Posterior vena cava (tissue), 2 donors: ENCODE results near the gene ZSCAN12. TPM values are rescaled to one million over a fixed set of nuclear protein-coding genes. Genes with fewer than 3 reads are reported as not detected.
A peak's percentile ranks its signal among the peaks of the same experiment; 100 is the strongest.

Experiments
- DNase-seq: peaks from one replicate; pipeline ENCODE4 v3.0.0-alpha.2; 2020; ENCODE audit warnings: low spot score
- intact Hi-C, 2 donors: fragments of 100-400 bp; cut with DNase I; formaldehyde crosslinking; loops; one replicate each; pipeline versions ENCODE4 v1.14.1 to v1.14.2; 2022 to 2023
- total RNA-seq, 2 donors: library from RNA; stranded (reverse); fragmentation: NEBNext Ultra II Directional; extraction: Animal tissue kit (Norgen Biotek cat#: 25700); gene quantifications; one replicate each; pipeline ENCODE4 v1.2.1, GENCODE V29; 2021
- donor health status: DM: yes; HTN: yes; CAD: no.
- donor health status: DM: yes; HTN: yes; CAD: no.

The ZSCAN12 gene
- total RNA-seq, 2 donors from 2014 or later = 4.2 to 5.0 TPM

DNA sequence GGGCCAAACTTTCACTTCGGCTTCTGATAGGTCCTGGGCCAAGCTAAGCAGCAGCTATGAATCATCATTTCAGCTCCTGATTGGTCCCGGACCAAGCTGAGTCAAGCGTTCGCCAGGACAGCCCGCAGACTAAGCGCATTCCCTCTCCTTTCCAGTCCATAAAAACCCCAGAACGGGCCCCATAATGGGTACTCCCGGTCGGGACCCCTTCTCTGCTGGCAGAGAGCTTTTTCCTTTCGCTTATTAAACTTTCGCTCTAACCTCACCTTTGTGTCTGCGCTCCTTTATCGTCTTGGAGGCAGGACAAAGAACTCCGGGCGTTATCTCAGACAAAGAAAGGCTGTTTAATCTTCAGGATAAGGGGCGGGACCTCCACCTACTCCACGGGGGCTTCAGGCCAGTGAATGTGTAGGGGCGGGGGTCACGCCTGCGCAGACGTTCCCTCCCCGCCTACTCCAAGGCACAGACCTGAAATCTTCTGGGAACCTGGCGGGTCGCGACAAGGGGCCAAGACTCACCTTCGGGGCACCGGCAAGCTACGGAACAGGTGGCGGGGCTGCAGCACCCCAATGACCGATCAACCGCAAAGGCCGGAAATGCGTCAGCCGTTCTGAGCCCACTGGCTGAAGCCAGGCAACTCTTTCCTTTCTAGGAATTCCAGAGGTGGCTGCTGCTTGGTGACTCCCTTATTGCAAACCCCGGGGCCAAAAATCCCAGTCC is 63.8 kb downstream of the ZSCAN12 start, which contains the start of gene ZSCAN31:
TSS of gene ZSCAN31 (minus strand) at position 585 of the 720 bp plus-strand sequence. CDS start 6,465 bp downstream, outside the sequence.
- DNase-seq = peak; percentile 97
- intact Hi-C loops = no loop called here

DNA sequence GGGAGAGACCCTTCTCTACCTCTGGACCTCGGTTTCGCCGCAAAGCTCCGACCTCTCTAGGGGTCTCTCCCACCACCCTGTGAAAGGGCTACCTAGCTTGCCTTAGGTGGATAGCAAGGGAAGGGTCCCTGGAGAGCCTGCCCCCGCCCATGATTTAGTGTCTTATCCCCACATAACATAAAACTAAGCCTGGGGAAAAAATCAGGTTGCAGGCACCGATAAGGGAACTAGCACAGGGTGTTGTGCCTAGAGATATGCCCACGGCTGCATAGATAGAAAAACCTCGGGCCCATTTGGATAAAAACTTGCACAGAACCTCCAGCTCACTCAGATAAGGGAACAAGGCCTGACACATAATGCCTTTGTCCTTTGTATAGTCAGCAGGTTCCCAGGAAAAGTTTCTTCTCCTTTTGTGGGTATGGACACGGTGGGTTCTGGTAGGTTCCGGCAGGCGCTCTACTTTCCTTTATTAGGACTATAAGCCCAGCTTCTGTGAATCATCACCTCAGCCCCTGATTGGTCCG is 64.4 kb downstream of the ZSCAN12 start:
- intact Hi-C loops = no loop called here
- DNase-seq = no peak

DNA sequence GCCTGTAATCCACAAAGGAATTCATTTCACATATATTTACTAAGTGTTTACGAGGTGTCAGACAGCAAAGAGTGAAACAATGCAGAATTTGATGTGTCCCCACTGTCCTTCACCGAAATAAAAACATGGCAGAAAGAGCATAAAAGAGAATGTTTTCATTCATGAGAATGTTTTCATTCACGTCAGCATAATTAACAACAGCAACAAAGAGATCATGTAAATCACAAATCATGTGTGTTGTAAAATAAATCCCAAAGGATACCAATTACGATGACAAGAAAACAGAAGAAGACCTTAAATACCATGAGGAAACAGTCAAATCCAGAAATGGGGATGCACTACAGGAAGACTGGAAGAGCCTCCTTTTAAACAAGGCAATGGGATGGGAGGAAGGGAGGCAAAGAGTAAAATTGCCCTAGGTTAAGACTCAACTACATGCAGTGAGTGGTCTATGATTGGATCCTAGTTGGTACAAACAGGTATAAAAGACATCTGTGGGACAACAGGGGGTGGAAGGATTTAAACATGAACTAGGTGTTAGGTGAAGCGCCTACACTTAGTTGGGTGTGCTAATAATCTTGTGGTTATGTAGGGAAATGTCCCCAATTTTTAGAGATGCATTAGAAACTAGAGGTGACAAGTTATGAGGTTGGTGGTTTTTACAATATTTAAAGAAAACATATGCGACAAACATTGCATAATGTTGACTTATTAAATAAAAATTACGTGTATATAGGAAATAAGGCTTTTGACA is 65.1 kb downstream of the ZSCAN12 start:
- intact Hi-C loops = loop anchor here in 1 of 2 donors (5.0 kb wide), 1 partner anchor 62 kb away; no protein-coding TSS in a partner anchor
- no peak for DNase-seq

DNA sequence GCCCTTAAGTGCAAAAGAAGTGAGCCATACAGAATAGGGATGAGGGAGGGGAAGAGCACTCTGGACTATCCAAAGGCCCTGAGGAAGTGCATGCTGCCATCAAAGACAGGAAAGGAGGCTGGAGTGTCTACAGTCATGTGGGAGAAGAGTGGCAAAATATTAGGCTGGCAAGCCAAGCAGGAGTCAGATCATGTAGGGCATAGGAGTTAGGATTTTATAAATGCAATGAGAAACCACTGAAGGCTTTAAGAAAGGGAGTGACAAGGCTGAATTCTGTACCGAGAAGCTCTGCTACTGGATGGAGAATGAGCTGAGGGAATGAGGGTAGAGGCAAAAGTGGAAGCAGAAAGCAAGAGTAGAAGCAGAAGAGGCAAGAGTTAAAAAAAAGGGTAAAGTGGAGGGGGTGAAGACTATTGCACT is 65.9 kb downstream of the ZSCAN12 start:
- intact Hi-C loops = loop anchor here in 1 of 2 donors (5.0 kb wide), 1 partner anchor 61 kb away; no protein-coding TSS in a partner anchor

DNA sequence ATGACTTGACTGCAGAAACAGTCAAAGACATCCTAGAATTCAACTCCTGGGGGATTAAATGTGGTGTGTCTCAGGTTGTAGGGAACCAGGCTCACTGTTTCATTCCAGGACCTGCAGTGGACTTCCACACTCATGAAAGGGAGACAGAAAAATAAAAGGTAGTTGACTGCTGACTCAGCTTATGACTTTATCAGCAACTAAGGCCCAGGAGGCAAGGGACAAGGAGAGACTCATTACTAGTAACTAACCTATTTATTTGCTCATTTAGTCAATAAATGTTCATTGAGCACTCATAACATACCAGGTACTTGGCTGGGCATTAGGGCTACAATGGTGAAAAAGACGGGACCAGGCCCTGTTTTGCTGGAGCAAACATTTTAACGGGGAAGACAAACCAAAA is 66.5 kb downstream of the ZSCAN12 start:
- intact Hi-C loops = loop anchor here in 1 of 2 donors (5.0 kb wide), 1 partner anchor 61 kb away; no protein-coding TSS in a partner anchor

More for the DNA sequence above, 65.9 kb downstream of the ZSCAN12 start:
- no peak for DNase-seq

DNA sequence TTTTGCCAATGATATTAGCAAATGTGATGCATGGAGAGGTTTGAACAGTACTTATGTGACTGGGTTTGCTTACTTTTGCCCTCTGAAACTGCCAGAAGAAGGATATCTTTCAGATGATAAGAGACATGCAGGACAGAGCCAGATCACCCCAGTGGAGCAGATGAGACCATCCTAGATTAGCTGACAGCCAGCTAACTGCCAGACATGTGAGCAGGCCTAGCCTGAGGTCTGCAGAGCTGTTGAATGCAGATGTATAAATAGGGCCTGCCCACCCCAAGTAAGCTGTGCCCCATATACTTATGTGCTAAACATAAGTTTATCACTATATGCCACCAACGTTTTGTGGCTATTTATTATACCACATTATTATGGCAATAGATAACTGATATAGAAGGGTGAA is 69.5 kb downstream of the ZSCAN12 start:
- DNase-seq = no peak
- intact Hi-C loops = loop anchor here in 1 of 2 donors (5.0 kb wide), 1 partner anchor 58 kb away; no protein-coding TSS in a partner anchor

More for the DNA sequence above, 66.5 kb downstream of the ZSCAN12 start:
- no peak for DNase-seq

Other genes starting within 250 kb of the ZSCAN12 start
- 10 to 100 TPM in 1 of 2 donors, 1 to 10 TPM in 1; 9.2 to 10.4 TPM for gene ZSCAN9, start 174.5 kb downstream of the ZSCAN12 start, total RNA-seq
- 1 to 10 TPM; 3.1 to 5.6 TPM for gene ZKSCAN4, start 147.5 kb downstream of the ZSCAN12 start, total RNA-seq
- gene NKAPL, start 140.4 kb downstream of the ZSCAN12 start, total RNA-seq = 1 to 10 TPM; 2.7 to 2.8 TPM
- 10 to 100 TPM; 15.8 to 18.8 TPM for gene ZSCAN26, start 132.6 kb downstream of the ZSCAN12 start, total RNA-seq
- gene PGBD1, start 118.2 kb downstream of the ZSCAN12 start, total RNA-seq = 1 to 10 TPM; 6.0 to 6.4 TPM
- gene ZSCAN31, start 63.6 kb downstream of the ZSCAN12 start, total RNA-seq = 10 to 100 TPM; 13.1 to 14.6 TPM
- 1 to 10 TPM; 4.0 to 4.5 TPM for gene ZKSCAN3, start 49.8 kb downstream of the ZSCAN12 start, total RNA-seq
- 1 to 10 TPM; 2.0 to 2.8 TPM for gene ZSCAN23, start 43.7 kb upstream of the ZSCAN12 start, total RNA-seq
- not detected for gene GPX6, start 116.0 kb upstream of the ZSCAN12 start, total RNA-seq
- gene GPX5, start 126.1 kb upstream of the ZSCAN12 start, total RNA-seq = not detected